HEK293 (cell line): ENCODE data around the gene KAT2B.

Experiments used
- HOXC10 ChIP-seq: sonication (generic); formaldehyde crosslinking; IDR thresholded peaks from 2 replicates; pipeline ENCODE4 v1.8.1; 2023; ENCODE audit warnings: mild to moderate bottlenecking, missing genetic modification reagents
- KLF9 ChIP-seq: fragments of 450-650 bp; formaldehyde crosslinking; IDR thresholded peaks from 2 replicates; pipeline ENCODE4 v1.5.1; 2016; ENCODE audit warnings: missing biosample characterization, missing genetic modification characterization, low read depth
- SP3 ChIP-seq: fragments of 450-650 bp; formaldehyde crosslinking; IDR thresholded peaks from 2 replicates; pipeline ENCODE4 v1.5.1; 2016; ENCODE audit warnings: missing biosample characterization, missing genetic modification characterization
- ZBTB44 ChIP-seq: fragments of 450-650 bp; IDR thresholded peaks from 2 replicates; pipeline ENCODE4 v1.5.1; 2018; ENCODE audit warnings: missing biosample characterization, mild to moderate bottlenecking, missing genetic modification characterization
- ZNF214 ChIP-seq: fragments of 450-650 bp; formaldehyde crosslinking; IDR thresholded peaks from 2 replicates; pipeline ENCODE4 v1.5.1; 2017; ENCODE audit warnings: missing biosample characterization, mild to moderate bottlenecking, missing genetic modification characterization, borderline replicate concordance
- ZNF280D ChIP-seq: fragments of 450-650 bp; formaldehyde crosslinking; IDR thresholded peaks from 2 replicates; pipeline ENCODE4 v1.5.1; 2016; ENCODE audit warnings: missing biosample characterization, missing genetic modification characterization
- ZNF707 ChIP-seq: fragments of 450-650 bp; formaldehyde crosslinking; IDR thresholded peaks from 2 replicates; pipeline ENCODE4 v1.5.1; 2016; ENCODE audit warnings: missing biosample characterization, missing genetic modification characterization

KAT2B gene

GRCh38 chr3:20201143-20201542 is 160.9 kb downstream of the KAT2B start (continued):
- no peak for TF ChIP-seq ZBTB44
- TF ChIP-seq HOXC10 (CRISPR knock-in tag) = no peak
- TF ChIP-seq SP3 = no peak
- no peak for TF ChIP-seq ZNF280D
- no peak for TF ChIP-seq KLF9
- TF ChIP-seq ZNF707 = no peak
- no peak for TF ChIP-seq ZNF214 (tag by site-specific recombination)
- TF ChIP-seq, all 188 proteins: peak for 0
